ENCODE measurements around the gene SLC35F1. TPM values are rescaled to one million over a fixed set of nuclear protein-coding genes. Genes with fewer than 3 reads are reported as not detected.

SLC35F1 gene
- polyA plus RNA-seq, 2 of the 4 experiments (the other 2 are of a cell fraction), result 0.01 TPM; not detected in 1

- FAIRE-seq (no peak), DNase-seq (ENCODE audit: low read depth in 1 of 2, low spot score in 1 of 2) (no peak), ATAC-seq (no peak)
- no peak overlapping the region for H3K27ac ChIP-seq
- H3K4me1 ChIP-seq, result no peaks in the 10 kb centered on the region
- no peak for TF ChIP-seq TFCP2L1 (CRISPR knock-in tag; IDR thresholded peaks at IDR 0.05)
- TF ChIP-seq HDAC2 (IDR thresholded peaks at IDR 0.05), result no peak
- H3K9me3 ChIP-seq, result no peaks in the 10 kb centered on the region
- no peak overlapping the region for H3K4me2 ChIP-seq
- ChIA-PET POLR2A (no interaction called here), CTCF (no interaction called here)
- 11% methylated on average over 4 of the region's 4 CpGs for WGBS (ENCODE audit: missing lambda C conversion rate)
- no peak overlapping the region for H3K4me3 ChIP-seq
These were observed 410.8 kb downstream of the SLC35F1 start for GRCh38 chr6:118317581-118318563.

DNA sequence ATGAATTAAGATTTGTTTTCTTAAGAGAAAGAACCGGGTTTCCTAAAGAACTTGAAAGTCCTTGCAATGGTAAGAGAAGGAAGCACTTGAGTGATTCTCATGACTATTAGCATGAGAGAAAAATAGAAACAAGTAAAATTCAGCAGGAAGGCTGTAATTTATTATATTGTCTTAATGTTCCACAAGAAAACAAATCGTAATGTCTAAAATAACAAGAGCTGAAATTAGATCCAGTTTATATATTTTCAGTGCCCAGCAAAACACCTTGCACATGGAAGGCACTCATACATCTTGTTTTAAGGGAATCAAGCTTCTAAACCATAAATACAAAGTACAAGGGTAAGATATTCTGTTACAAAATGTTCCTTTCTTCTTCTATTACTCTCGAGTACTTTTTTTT lies 411.6 kb downstream of the SLC35F1 start:
- Histone ChIP-seq H3K27ac (no peak overlapping the region), H3K4me3 (no peak overlapping the region), H3K4me1 (no peaks in the 10 kb centered on the region), H3K4me2 (no peak overlapping the region), H3K9me3 (no peaks in the 10 kb centered on the region)
- no peak for ATAC-seq
- TF ChIP-seq HDAC2 (IDR thresholded peaks at IDR 0.05), result no peak
- no peak for TF ChIP-seq FOXS1 (CRISPR knock-in tag; IDR thresholded peaks at IDR 0.05)
- TF ChIP-seq, protein P1, sequence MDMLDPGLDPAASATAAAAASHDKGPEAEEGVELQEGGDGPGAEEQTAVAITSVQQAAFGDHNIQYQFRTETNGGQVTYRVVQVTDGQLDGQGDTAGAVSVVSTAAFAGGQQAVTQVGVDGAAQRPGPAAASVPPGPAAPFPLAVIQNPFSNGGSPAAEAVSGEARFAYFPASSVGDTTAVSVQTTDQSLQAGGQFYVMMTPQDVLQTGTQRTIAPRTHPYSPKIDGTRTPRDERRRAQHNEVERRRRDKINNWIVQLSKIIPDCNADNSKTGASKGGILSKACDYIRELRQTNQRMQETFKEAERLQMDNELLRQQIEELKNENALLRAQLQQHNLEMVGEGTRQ (IDR thresholded peaks at IDR 0.05), result no peak
- TF ChIP-seq, protein P2, sequence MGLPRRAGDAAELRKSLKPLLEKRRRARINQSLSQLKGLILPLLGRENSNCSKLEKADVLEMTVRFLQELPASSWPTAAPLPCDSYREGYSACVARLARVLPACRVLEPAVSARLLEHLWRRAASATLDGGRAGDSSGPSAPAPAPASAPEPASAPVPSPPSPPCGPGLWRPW (IDR thresholded peaks at IDR 0.05), result no peak
- TF ChIP-seq, protein P3, sequence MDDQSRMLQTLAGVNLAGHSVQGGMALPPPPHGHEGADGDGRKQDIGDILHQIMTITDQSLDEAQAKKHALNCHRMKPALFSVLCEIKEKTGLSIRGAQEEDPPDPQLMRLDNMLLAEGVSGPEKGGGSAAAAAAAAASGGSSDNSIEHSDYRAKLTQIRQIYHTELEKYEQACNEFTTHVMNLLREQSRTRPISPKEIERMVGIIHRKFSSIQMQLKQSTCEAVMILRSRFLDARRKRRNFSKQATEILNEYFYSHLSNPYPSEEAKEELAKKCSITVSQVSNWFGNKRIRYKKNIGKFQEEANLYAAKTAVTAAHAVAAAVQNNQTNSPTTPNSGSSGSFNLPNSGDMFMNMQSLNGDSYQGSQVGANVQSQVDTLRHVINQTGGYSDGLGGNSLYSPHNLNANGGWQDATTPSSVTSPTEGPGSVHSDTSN (IDR thresholded peaks at IDR 0.05), result no peak
- no peak for TF ChIP-seq EHMT2 (IDR thresholded peaks at IDR 0.05; ENCODE audit: low read depth)
- no peak for TF ChIP-seq CBX8 (IDR thresholded peaks at IDR 0.05)
- no peak for TF ChIP-seq HOXB5 (CRISPR knock-in tag; IDR thresholded peaks at IDR 0.05)
- TF ChIP-seq RCOR1 (IDR thresholded peaks at IDR 0.05; ENCODE audit: low read depth, low read length), result no peak
- TF ChIP-seq MAX (IDR thresholded peaks at IDR 0.05), result no peak
- no peak for TF ChIP-seq KDM5A (IDR thresholded peaks at IDR 0.05)
- TF ChIP-seq TP53 (CRISPR knock-in tag; IDR thresholded peaks at IDR 0.05), result no peak
- no peak for TF ChIP-seq ZFP36 (IDR thresholded peaks at IDR 0.05; ENCODE audit: borderline replicate concordance, partially characterized antibody)
- no peak for TF ChIP-seq RNF2 (IDR thresholded peaks at IDR 0.05; ENCODE audit: borderline replicate concordance, low read depth)
- no peak for TF ChIP-seq CHD2 (IDR thresholded peaks at IDR 0.05; ENCODE audit: low read length, partially characterized antibody)
- TF ChIP-seq CHD4 (IDR thresholded peaks at IDR 0.05; ENCODE audit: borderline replicate concordance), result no peak
- no peak for TF ChIP-seq POLR2A (IDR thresholded peaks at IDR 0.05; ENCODE audit: low read length)
- TF ChIP-seq MAZ (IDR thresholded peaks at IDR 0.05; ENCODE audit: borderline replicate concordance, low read depth, low read length), result no peak
- no peak for FAIRE-seq
- CTCF ChIA-PET, result no interaction called here
- POLR2A ChIA-PET, result no interaction called here
- no peak for DNase-seq (ENCODE audit: low read depth in 1 of 2, low spot score in 1 of 2)
- 5% methylated on average over 3 of the region's 3 CpGs for WGBS (ENCODE audit: missing lambda C conversion rate)

GRCh38 chr6:118319416-118319815 lies 412.4 kb downstream of the SLC35F1 start:
- no peaks in the 10 kb centered on the region for H3K4me1 ChIP-seq
- CTCF ChIA-PET, result interaction anchor here (0.6 kb wide), 1 partner anchor 195 kb away, joined by 3 read pairs; no protein-coding TSS in a partner anchor
- TF ChIP-seq, protein P4, sequence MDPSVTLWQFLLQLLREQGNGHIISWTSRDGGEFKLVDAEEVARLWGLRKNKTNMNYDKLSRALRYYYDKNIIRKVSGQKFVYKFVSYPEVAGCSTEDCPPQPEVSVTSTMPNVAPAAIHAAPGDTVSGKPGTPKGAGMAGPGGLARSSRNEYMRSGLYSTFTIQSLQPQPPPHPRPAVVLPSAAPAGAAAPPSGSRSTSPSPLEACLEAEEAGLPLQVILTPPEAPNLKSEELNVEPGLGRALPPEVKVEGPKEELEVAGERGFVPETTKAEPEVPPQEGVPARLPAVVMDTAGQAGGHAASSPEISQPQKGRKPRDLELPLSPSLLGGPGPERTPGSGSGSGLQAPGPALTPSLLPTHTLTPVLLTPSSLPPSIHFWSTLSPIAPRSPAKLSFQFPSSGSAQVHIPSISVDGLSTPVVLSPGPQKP (IDR thresholded peaks at IDR 0.05; ENCODE audit: low read depth, low read length), result no peak
- TF ChIP-seq EP300 (IDR thresholded peaks at IDR 0.05), result no peak
- no peak for TF ChIP-seq RARB (CRISPR knock-in tag; IDR thresholded peaks at IDR 0.05)
- no peak for TF ChIP-seq ZNF302 (CRISPR knock-in tag; IDR thresholded peaks at IDR 0.05)
- no peak for TF ChIP-seq CHD2 (IDR thresholded peaks at IDR 0.05; ENCODE audit: low read length, partially characterized antibody)
- no peak for TF ChIP-seq RAD21 (conservative IDR thresholded peaks at IDR 0.05 in 1 of 2, IDR thresholded peaks at IDR 0.05 in 1 of 2)
- TF ChIP-seq, protein P5, sequence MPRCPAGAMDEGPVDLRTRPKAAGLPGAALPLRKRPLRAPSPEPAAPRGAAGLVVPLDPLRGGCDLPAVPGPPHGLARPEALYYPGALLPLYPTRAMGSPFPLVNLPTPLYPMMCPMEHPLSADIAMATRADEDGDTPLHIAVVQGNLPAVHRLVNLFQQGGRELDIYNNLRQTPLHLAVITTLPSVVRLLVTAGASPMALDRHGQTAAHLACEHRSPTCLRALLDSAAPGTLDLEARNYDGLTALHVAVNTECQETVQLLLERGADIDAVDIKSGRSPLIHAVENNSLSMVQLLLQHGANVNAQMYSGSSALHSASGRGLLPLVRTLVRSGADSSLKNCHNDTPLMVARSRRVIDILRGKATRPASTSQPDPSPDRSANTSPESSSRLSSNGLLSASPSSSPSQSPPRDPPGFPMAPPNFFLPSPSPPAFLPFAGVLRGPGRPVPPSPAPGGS (IDR thresholded peaks at IDR 0.05), result no peak
- TF ChIP-seq, protein P1 (IDR thresholded peaks at IDR 0.05), result no peak
- TF ChIP-seq TP53 (CRISPR knock-in tag; IDR thresholded peaks at IDR 0.05), result no peak
- no peak for TF ChIP-seq HOXB5 (CRISPR knock-in tag; IDR thresholded peaks at IDR 0.05)
- no peak for TF ChIP-seq RCOR1 (IDR thresholded peaks at IDR 0.05; ENCODE audit: low read depth, low read length)
- TF ChIP-seq ZC3H11A (IDR thresholded peaks at IDR 0.05), result no peak
- TF ChIP-seq NPAS2 (CRISPR knock-in tag; IDR thresholded peaks at IDR 0.05; ENCODE audit: borderline replicate concordance), result no peak
- H3K27ac ChIP-seq, result no peak overlapping the region
- FAIRE-seq (no peak), ATAC-seq (no peak), DNase-seq (ENCODE audit: low read depth in 1 of 2, low spot score in 1 of 2) (no peak)
- WGBS (ENCODE audit: missing lambda C conversion rate), result 37% methylated on average over 3 of the region's 3 CpGs
- no peak overlapping the region for H3K4me3 ChIP-seq
- no peak overlapping the region for H3K4me2 ChIP-seq
- no peaks in the 10 kb centered on the region for H3K9me3 ChIP-seq
- POLR2A ChIA-PET, result no interaction called here
